Tibial nerve (tissue), 4 donors: ENCODE measurements around the gene HSCB.

Experiments
- EP300 ChIP-seq, 2 donors: sonication (generic); formaldehyde crosslinking; IDR thresholded peaks; one replicate each; pipeline ENCODE4 v1.6.1; 2017; ENCODE audit warnings: antibody characterized with exemption in 2 of 2, mild to moderate bottlenecking in 1 of 2
- TF ChIP-seq, protein P1 (sequence below), 5 experiments: fragments of 200-600 bp in 3 of 5; fragments of 450-650 bp in 2 of 5; sonication (generic) in 3 of 5; IDR thresholded peaks; one replicate each; pipeline ENCODE4 v1.5.1; 2016 to 2019; ENCODE audit warnings: antibody characterized with exemption in 5 of 5, mild to moderate bottlenecking in 3 of 5, moderate library complexity in 2 of 5

DNA sequence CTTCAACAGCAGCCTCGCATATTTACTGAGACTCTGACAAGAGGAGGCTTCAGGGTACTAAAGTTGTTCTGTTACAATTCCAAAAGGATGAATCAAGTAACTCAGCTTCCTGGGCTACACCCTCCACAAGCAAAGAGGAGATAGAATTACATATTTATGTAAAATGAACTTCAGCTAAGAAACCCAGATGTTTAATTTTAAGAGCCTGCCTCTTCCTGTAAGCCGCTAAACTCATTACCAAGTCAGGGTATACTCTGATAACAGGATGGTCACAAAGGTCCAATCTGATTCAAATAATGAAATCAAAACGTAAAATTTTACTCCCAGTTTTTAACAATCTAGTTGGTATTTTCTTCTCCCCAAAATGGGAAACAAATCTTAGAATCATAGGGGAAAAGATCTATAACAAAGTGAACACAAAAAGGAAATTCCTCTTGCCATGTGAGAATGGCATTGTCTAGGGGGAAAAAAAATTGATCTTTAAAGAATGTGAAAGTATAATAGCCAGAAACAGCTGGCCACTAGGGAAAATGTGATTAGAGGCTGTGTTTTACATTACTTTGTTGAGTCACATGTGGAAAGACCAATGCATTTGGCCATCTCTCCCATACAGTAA lies 31.2 kb upstream of the HSCB start:
- TF ChIP-seq, protein P1, sequence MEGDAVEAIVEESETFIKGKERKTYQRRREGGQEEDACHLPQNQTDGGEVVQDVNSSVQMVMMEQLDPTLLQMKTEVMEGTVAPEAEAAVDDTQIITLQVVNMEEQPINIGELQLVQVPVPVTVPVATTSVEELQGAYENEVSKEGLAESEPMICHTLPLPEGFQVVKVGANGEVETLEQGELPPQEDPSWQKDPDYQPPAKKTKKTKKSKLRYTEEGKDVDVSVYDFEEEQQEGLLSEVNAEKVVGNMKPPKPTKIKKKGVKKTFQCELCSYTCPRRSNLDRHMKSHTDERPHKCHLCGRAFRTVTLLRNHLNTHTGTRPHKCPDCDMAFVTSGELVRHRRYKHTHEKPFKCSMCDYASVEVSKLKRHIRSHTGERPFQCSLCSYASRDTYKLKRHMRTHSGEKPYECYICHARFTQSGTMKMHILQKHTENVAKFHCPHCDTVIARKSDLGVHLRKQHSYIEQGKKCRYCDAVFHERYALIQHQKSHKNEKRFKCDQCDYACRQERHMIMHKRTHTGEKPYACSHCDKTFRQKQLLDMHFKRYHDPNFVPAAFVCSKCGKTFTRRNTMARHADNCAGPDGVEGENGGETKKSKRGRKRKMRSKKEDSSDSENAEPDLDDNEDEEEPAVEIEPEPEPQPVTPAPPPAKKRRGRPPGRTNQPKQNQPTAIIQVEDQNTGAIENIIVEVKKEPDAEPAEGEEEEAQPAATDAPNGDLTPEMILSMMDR (IDR thresholded peaks at IDR 0.05) = no peak
- TF ChIP-seq EP300 (IDR thresholded peaks at IDR 0.05) = no peak
